Smooth muscle cell of the brain vasculature (primary cell): ENCODE data around the gene MEIS1.

Experiments used
- DNase-seq: peaks from one replicate; pipeline ENCODE4 v3.0.0-alpha.2; 2012; ENCODE audit warnings: low read depth, low spot score

MEIS1 gene

DNA sequence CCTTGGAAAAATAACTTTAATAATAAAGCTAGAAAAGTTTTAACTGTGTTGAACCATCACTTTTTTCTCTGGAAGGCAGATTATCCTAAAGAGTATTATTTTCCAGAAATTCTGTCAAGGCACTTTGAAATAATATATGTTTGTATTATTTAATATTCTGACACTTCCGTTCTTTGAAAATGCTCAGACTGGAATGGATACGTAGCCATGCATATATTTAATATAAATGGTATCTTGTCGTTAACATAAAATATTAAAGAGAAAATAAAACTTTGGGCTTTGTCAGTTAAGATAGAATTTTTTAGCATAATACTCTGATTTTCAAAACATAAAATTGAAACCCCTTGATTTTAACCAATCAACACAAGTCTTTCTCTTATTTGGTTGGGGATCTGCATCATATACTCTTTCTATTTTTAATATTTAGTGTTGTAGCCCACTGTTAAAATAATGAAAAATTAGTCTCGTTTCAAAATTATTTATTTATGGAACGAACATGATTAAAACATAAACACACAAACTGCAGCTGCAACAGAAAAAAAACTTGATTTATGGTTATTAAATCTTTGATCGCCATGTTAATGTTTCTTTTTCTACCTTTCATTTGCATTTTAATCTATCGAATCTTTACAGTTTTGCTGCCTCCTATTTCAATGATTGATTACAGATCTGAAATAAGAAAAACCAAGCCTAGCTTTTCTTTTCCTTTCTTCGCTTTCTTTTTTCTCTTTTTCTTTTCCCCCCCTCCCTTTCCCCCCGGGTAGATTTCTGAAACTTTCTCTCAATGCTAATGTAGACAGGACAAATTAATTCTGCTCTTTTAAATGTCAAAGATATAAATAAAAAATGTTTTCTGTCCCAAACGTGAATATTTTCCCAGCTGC, 145.5 kb downstream of the MEIS1 start:
- DNase-seq, result no peak

DNA sequence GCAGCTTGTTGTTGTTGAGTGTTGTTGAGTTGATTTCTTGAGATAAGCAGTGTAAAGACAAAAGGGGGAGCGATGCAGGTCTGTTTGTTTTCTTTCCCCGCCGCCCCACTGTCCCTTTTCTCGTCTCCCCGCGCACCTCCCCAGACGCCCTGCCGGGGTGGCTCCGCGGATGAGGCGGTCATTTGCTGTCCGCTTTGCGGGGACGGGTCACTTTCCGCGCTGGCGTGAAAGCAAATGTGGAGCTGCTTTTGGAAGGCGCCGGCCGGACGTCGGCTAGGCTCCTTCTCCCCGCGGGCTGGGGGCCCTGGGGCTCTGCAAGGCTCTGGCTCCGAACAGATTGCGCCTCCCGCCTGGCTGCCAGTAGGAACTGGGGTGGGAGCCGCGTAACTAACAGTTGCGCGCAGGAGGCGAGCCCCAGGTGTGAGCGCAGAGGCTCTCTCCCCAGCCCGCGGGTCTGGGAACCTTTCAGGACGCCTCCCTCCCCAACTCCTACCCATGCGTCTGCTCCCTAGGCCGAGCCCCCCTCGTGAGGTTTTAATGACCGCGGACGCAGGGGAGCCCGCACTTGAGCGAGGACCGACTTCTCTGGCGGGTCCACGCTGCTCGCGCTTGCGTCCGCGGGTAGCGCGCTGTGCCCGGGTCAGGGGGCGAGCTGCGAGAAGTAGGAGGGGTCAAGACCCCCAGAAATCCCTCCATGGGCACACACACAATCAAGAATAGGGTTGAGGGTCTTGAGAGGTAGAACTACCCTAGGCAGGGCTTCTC, 146.6 kb downstream of the MEIS1 start:
- no peak for DNase-seq

DNA sequence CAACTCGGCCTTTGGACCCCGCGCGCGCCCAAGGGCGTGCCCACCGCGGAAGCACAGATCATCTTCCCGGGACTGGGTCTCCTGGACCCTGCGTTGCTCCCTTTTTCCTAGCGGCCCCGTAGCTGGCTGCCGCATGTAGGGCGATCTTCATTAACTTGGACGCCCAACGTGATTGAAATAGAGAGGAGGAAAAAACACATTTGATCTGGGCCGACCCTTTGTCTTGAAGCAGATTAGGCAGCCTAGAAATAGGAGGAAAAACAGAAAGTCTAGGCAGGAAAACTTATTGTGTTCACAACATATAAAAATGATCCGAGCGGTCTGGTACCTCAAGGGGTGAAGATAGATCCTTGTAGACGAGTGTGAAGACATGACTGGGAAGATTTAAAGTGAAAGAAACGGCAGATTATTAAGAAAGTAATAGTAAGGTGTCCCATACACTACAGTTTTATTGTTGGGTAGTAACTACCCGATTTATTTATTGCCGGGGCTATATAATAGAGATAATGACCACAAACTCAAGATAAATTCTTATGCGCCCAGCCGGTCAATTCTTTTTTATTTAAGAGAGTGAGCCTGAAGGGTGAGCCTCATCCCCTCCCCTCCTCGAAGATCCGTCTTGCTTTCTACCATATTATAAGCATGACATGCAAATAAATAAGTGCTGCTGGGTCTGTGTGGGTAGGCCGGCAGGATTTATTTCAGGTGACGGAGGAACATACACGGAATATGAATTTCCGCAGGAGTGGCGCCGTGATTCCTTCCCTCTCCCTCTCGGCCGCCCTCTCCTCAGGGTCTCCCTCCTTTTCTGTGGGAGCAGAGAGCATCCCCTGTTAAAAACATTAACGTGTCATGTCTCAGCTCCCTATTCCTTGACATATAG, 147.4 kb downstream of the MEIS1 start:
- DNase-seq, result no peak

DNA sequence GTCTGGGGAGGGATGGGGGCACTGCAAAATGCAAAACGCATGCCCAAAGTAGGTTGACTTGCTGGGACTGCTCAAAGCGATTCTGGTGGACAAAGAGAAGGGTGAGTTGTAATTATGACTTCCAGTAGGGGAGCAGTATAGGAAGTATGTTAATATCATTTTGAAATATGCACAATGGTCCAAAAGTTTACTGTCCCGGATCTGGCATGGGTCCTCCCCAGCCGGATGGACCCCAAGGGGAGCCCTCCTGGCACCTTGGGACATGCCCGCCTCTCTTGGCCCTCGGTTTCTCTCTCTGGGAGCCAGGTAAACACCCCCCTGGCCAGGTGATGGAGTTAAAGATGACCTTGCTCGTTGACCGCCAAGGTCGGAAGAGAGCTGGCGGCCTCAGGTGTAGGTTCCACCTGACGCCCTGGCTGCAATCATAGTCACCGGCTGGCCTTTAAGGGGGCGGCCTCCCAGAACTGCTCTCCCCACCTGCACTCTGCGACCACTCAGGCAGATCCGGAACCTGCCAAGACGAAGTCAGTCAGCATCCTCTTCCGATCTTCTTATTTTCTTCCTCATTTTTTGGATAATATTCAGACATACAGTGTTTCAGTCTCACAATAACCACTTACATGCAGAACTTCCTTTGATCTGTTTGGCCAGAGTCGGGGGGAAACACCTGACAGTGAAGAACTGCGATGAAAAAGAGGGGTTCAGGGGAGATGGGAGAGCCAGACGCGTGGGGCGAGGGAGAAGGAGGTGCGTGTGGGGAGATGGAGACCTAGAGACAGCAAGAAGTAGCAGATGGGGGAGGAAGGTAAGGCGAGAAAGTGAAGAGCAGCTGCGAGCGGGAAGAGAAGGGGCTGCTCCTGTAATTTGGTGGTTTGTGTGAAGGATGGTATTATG, 148.3 kb downstream of the MEIS1 start:
- DNase-seq, result no peak

DNA sequence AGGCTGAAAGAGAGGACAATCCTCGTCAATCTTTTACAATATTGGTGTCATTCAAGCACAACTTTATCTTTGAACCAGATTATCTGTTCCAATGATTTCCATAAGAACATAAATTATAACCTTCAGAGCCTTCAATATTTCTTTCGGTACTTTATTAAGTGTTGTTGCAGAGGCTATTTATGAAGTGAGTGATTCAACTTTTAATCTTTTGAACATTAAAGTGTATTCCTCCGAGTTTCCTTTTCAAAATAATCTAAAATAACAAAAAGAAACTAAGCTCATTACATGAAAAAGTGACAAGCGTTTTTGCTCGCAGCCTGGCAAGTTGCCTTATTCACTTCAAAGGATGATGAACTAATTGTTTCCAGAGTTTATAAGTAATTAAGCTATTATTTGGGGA, 149.0 kb downstream of the MEIS1 start:
- DNase-seq, result no peak

DNA sequence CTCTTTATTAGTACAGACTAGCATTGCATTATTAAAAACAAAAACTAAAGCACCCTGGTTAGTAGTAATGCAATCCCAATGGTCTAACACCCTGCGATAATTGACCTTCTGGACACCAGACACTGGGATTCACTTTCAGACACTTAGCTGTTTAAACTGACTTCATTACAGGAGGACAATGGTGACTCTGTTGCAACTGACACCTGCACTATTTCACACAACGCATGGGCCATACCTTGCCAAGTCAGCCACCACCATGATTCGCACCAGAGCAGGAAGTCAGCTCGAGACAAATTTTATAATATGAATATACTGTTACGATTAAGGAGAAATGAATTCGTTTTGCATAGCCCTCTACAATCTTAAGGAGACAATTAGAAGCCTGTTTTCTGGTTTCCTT, 150.7 kb downstream of the MEIS1 start:
- no peak for DNase-seq

DNA sequence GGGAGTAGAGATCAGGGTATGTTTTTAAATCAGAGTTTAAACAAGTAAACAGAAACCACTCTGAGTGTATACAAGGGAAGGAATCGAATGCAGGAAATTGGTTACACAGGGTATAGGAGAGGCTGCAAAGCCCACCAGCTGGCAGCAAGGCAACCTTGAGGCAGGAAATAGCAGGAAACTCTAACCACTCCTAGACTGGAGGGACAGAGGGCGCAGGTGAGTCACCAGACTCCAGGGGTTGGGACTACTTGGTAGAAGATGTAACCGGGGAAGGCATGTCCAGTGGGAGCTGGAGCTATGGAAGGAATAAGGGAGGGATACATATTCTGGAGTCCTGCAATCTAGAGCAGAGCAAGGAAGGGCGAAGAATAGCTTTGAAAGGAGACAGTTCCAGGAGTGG, 152.3 kb downstream of the MEIS1 start:
- DNase-seq, result no peak

DNA sequence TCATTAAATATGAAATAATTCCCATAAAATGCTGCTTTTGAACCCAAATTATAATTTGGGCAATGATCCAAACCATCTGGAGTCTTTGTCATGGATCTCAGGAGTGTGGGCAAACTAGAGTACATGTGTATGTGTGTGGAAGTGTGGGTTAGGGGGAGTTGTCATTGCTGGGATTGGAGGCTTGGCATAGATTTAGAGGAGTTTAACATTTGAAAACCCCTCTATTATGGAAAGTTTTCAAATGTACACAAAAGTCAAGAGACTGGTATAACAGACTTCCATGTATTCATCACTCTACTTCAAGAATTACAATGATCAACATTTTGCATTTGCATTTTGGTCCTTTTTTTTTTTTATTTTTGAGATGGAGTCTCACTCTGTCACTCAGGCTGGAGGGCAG, 159.1 kb downstream of the MEIS1 start:
- no peak for DNase-seq

DNA sequence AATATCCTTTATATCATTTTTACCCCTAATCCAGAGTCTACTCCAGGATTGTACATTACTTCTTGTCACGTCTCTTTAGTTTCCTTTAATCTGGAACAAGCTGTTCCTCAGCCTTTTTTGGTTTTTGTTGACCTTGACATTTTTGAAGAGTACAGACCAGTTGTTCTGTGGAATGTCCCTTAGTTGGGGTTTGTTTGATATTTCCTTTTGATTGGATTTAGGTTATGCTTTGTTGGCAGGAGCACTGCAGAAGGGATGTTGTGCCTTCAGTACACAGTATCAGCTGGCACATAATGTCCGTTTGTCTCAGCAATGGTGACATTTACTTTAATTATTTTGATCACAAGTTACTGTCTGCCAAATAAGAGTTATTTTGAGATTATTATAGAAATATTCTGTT, 160.6 kb downstream of the MEIS1 start:
- no peak for DNase-seq

DNA sequence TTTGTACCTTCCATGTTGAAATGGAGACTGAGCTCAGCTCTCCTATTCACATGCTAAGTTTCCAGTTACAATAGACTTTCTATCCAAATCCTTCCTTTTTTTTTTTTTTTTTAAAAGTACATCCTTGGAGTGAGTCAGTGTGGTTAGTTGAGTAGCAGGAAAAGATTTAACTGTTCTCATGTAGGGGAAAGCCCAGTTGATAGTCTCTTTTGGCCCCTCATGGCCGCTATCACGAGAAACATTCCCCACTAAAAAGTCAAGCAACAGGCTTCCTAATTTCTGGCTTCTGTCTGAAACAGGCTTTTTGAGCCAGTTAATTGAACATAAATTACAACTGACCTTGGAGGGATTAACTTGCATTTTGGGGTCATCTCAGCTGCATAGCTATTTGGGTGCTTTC, 161.3 kb downstream of the MEIS1 start:
- DNase-seq, result no peak

DNA sequence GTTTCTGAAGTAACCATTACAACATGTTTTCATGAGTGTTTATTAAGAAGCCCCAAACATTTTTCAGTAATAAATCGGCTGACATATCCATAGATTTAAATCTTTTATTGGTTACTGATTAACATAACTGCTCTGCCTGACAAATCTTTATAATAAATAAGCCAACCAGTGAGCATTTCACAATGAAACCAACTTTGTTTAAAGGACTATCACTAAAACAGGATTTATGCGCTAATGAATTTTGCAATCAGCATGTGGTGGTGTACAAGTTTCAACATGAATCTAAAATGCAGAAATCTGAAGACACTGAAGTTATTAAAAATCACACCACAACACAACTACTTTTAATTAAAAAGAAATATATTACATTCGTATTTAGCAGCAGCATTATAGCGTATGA, 166.7 kb downstream of the MEIS1 start:
- DNase-seq, result no peak

DNA sequence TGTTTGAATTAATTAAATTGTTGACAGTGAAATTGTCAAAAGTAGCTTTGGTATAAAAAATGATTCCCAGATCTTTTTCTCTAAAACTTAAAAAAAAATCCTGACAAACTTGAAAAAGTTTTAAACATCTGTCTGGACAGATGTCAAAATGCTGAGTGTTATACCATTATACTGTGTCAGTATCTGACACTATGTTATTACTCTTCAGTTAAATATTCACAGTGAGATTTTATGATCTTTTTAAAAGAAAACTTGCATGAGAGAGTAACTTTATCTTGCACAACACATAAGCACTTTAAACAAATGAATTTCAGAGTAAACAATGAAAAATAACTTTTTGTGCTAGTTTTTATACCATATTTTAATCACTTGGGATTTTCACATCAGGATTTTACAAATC, 167.4 kb downstream of the MEIS1 start:
- DNase-seq, result no peak

DNA sequence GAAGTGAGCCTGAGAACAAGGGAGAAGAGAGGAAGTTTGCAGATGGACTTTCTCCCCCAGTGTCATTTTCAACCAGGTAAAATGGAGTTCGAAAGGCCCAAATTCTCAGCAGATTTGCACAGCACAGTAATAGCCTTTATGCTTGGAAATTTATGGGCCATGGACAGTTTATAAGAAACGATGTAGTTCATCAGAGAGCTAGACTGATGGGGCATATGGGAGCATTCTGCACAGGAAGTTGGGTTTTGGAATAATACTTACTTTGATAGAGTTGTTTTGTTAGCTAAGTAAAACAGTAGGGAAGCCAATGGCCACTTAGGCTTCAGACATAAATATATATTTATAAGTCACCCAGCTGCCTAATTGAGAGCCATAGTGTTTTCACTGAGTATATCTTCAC, 169.4 kb downstream of the MEIS1 start:
- no peak for DNase-seq

DNA sequence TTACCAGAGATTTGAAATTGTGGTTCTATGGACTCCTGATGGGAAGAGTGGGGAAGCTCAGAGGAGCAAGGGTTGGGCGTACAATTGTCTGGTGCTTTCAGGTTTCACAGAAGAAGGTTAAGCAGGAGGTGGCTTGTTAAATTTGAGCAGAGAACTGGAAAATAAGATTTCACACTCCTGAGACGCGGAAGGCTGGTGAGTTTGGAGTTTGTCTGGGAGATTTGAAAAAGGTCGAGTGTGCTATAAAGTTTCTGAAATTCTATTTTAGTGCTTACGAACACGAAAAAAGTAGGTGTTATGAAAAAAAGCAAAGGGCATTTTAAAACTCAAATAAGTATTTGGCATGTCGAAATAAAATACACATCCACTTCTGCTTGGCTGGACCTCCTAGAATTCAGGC, 170.1 kb downstream of the MEIS1 start:
- DNase-seq, result no peak

DNA sequence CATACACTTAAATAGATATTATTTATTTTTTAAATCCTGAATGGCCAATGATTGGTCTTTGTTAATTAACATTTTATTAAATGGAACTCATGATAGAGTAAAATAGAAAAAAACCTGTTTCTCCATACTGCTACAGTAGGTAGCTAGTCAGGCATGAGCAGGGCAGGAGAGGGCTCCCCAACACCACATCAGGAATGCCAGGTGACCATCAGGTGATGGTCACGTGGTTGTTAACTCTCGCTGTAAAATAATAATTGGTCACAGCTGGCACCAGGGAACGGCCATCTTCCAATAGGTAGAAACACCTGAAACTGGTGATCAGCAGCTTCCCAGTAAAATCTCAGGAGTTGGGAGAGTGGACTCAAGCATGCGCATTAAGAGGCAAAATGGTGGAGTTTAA, 172.2 kb downstream of the MEIS1 start:
- DNase-seq, result no peak
